Activated CD8-positive, alpha-beta T cell treated with anti-CD3 and anti-CD28 coated beads for 36 hours (primary cell): ENCODE measurements around the gene RASGEF1C. TPM values are rescaled to one million over a fixed set of nuclear protein-coding genes. Genes with fewer than 3 reads are reported as not detected.

Experiments
- ATAC-seq: fragments of 200-7000 bp; cut with Tn5 transposase; one replicate; pipeline ENCODE4 v1.10.0; 2021; ENCODE audit warnings: mild to moderate bottlenecking, moderate library complexity
- CTCF ChIA-PET: fragments of 350-600 bp; sonication (Branson Sonifier 250); formaldehyde crosslinking; loops from one replicate; lab custom pipeline; 2021; ENCODE audit warnings: antibody characterized with exemption; lab: Charles Lee
- POLR2A ChIA-PET: fragments of 350-600 bp; sonication (Branson Sonifier 250); formaldehyde crosslinking; loops from one replicate; lab custom pipeline; 2021; ENCODE audit warnings: antibody characterized with exemption; lab: Charles Lee
- DNase-seq: peaks from one replicate; pipeline ENCODE4 v3.0.0-alpha.2; 2020
- H3K27ac Mint-ChIP-seq: one replicate; pipeline ENCODE4 v1.8.0; 2021; ENCODE audit warnings: mild to moderate bottlenecking, mixed read lengths
- H3K27me3 Mint-ChIP-seq: one replicate; pipeline ENCODE4 v1.8.0; 2021; ENCODE audit warnings: mixed read lengths
- H3K36me3 Mint-ChIP-seq: one replicate; pipeline ENCODE4 v1.8.0; 2021; ENCODE audit warnings: low read depth, mixed read lengths
- H3K4me1 Mint-ChIP-seq: one replicate; pipeline ENCODE4 v1.8.0; 2021; ENCODE audit warnings: low read depth, mixed read lengths
- H3K4me3 Mint-ChIP-seq: one replicate; pipeline ENCODE4 v1.8.0; 2021; ENCODE audit warnings: mild to moderate bottlenecking, moderate library complexity, mixed read lengths
- H3K9me3 Mint-ChIP-seq: one replicate; pipeline ENCODE4 v1.8.0; 2021; ENCODE audit warnings: mixed read lengths
- intact Hi-C: fragments of 100-400 bp; cut with micrococcal nuclease; formaldehyde crosslinking; loops from one replicate; pipeline ENCODE4 v1.10.0; 2022
- total RNA-seq, 2 experiments: library from RNA; stranded (reverse); gene quantifications; one replicate each; pipeline ENCODE4 v1.2.3, GENCODE V29; 2021
- TF ChIP-seq, protein P1 (sequence below): fragments of 200-600 bp; IDR thresholded peaks from one replicate; pipeline ENCODE4 v1.8.0; 2022; ENCODE audit warnings: antibody characterized with exemption, mild to moderate bottlenecking

Gene RASGEF1C
- total RNA-seq, 2 experiments from 2014 or later, result not detected

- CTCF ChIA-PET, result no interaction called here
- Mint-ChIP-seq H3K9me3 (no peaks in the 10 kb centered on the region), H3K27me3 (peaks cover 2% of the 10 kb centered on the region), H3K36me3 (no peaks in the 10 kb centered on the region), H3K27ac (no peak overlapping the region), H3K4me3 (no peak overlapping the region), H3K4me1 (peaks cover 11% of the 10 kb centered on the region)
- no peak for ATAC-seq
- POLR2A ChIA-PET, result no interaction called here
- DNase-seq, result no peak
- intact Hi-C loops, result loop anchor here (10.0 kb wide), 1 partner anchor 81 kb away; no protein-coding TSS in a partner anchor
- TF ChIP-seq, protein P1, sequence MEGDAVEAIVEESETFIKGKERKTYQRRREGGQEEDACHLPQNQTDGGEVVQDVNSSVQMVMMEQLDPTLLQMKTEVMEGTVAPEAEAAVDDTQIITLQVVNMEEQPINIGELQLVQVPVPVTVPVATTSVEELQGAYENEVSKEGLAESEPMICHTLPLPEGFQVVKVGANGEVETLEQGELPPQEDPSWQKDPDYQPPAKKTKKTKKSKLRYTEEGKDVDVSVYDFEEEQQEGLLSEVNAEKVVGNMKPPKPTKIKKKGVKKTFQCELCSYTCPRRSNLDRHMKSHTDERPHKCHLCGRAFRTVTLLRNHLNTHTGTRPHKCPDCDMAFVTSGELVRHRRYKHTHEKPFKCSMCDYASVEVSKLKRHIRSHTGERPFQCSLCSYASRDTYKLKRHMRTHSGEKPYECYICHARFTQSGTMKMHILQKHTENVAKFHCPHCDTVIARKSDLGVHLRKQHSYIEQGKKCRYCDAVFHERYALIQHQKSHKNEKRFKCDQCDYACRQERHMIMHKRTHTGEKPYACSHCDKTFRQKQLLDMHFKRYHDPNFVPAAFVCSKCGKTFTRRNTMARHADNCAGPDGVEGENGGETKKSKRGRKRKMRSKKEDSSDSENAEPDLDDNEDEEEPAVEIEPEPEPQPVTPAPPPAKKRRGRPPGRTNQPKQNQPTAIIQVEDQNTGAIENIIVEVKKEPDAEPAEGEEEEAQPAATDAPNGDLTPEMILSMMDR, result no peak
These were observed 75.0 kb downstream of the RASGEF1C start for GRCh38 chr5:180133971-180134508.

- POLR2A ChIA-PET, result no interaction called here
- Mint-ChIP-seq H3K27me3 (peaks cover 2% of the 10 kb centered on the region), H3K27ac (no peak overlapping the region), H3K4me3 (no peak overlapping the region), H3K9me3 (no peaks in the 10 kb centered on the region), H3K4me1 (peaks cover 11% of the 10 kb centered on the region), H3K36me3 (no peaks in the 10 kb centered on the region)
- DNase-seq (no peak), ATAC-seq (no peak)
- intact Hi-C loops, result loop anchor here (10.0 kb wide), 1 partner anchor 81 kb away; no protein-coding TSS in a partner anchor
- CTCF ChIA-PET, result no interaction called here
- TF ChIP-seq, protein P1, result no peak
These were observed 75.5 kb downstream of the RASGEF1C start for GRCh38 chr5:180133551-180133950.

DNA sequence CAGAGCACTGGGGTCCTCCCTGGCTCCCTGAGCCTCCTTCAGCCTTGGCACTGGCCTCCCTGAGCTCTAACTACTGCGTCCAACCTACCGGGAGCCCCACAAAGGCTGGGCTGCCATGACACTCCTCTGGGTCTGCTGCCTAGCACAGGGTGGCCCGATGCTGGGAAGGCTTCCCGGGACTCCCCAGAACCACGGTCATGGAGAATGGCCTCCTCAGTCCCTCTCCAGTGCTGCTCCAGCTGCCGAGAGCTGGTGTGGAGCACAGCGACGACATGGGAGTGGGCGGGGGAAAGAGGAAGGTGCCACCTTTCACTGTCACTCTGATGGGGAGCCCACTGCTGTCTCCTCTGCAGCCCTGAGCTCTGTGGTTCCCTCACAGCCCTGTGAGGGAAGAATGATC, 76.0 kb downstream of the RASGEF1C start:
- ChIA-PET CTCF (no interaction called here), POLR2A (no interaction called here)
- TF ChIP-seq, protein P1, result no peak
- no peaks in the 10 kb centered on the region for H3K9me3 Mint-ChIP-seq
- intact Hi-C loops, result loop anchor here (10.0 kb wide), 1 partner anchor 82 kb away; no protein-coding TSS in a partner anchor
- H3K4me3 Mint-ChIP-seq, result no peak overlapping the region
- DNase-seq (no peak), ATAC-seq (no peak)
- H3K27me3 Mint-ChIP-seq, result peaks cover 2% of the 10 kb centered on the region
- no peaks in the 10 kb centered on the region for H3K36me3 Mint-ChIP-seq
- H3K27ac Mint-ChIP-seq, result no peak overlapping the region
- peaks cover 11% of the 10 kb centered on the region for H3K4me1 Mint-ChIP-seq

DNA sequence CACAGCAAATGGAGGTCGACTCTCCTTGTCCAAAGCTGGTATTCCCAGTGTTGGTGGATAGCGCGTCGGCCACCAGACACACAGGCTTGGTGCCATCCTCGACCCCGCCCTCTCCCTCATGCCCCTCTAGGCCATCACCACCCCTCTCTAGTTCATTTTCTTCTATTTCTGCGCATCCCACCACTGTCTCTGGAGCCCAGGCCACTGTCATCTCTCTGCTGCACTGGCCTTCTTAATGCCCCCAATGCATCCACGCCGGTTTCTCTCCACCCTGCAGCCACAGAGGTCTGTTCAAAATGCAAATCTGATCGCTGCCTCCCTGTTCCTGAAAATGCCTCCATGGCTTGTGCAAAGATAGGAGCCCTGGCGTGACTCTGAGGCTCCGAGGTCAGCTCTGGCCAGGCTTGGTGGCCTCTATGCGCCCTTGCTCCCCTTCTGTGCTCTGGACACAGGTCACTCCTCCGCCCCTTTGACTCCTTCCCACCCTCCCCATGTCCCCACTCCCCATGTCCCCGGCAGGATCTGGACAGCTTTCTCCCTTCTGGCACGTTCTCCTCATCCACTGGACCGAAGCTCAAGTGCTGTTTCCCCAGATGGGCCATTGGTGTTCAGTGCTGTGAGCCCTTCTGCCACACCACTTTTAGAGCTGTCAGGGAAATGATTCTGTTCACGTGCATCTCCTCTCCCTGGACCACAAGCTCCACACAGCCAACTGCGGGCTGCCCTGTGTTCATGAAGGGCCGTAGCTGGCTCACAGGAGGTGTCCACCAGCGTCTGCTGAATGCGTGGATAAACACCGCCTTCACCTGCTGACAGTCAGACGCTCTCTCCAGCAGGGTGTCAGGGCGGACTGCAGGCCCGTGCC, 77.9 kb downstream of the RASGEF1C start:
- DNase-seq, result no peak
- no peaks in the 10 kb centered on the region for H3K9me3 Mint-ChIP-seq
- H3K27me3 Mint-ChIP-seq, result peaks cover 5% of the 10 kb centered on the region
- H3K4me1 Mint-ChIP-seq, result peaks cover 11% of the 10 kb centered on the region
- H3K36me3 Mint-ChIP-seq, result no peaks in the 10 kb centered on the region
- no peak for ATAC-seq
- H3K4me3 Mint-ChIP-seq, result no peak overlapping the region
- intact Hi-C loops, result loop anchor here (10.0 kb wide), 1 partner anchor 84 kb away; no protein-coding TSS in a partner anchor
- no peak overlapping the region for H3K27ac Mint-ChIP-seq
- POLR2A ChIA-PET, result no interaction called here
- TF ChIP-seq, protein P1, result no peak
- CTCF ChIA-PET, result interaction anchor here (1.1 kb wide), 1 partner anchor 78 kb away, joined by 5 read pairs; the partner anchor contains the start of gene RASGEF1C
